HG03571 (cell line): ENCODE measurements around the gene SPEF2.
"Not testable (repeated sequence)": the region's sequence is repeated elsewhere in the genome, so short reads cannot be mapped to it uniquely, and the experiment has no call there.

Experiments
- ATAC-seq: cut with Tn5 transposase; IDR thresholded peaks from one replicate; pipeline ENCODE4 v1.9.1; 2021; ENCODE audit not compliant: unreplicated experiment

The SPEF2 gene

DNA sequence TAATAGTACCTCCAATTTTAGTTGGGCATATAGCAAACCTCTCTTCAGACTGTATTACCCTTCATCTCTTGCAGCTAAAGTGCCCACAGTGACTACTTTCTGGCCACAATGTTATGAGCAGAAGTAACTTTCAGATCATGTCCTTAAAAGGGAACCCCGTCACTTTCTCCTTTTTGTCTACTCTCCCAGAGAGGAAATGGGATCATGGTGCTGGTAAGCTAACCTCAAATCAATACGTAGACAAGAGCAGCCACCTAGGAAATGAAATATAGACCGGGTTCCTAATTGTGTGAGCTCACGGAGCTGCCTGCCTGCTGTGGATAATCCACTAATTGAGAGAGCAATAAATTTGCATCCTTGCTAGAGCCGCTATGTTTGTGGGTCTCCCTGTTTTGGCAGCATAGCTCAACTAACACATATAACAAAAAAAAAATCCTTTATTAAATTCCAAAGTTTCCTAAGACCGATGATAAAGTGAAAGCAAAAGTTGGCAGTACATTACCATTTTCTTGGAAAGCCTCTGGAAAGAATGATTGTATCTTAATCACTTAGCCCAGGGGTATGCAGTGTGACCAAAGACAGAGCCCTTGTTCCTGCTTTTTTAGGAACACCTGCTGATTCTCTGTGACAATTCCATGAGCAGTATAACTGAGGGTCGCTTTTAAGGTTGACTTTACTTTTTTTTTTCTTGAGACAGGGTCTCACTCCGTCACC is 233.5 kb downstream of the SPEF2 start:
- ATAC-seq = no peak

DNA sequence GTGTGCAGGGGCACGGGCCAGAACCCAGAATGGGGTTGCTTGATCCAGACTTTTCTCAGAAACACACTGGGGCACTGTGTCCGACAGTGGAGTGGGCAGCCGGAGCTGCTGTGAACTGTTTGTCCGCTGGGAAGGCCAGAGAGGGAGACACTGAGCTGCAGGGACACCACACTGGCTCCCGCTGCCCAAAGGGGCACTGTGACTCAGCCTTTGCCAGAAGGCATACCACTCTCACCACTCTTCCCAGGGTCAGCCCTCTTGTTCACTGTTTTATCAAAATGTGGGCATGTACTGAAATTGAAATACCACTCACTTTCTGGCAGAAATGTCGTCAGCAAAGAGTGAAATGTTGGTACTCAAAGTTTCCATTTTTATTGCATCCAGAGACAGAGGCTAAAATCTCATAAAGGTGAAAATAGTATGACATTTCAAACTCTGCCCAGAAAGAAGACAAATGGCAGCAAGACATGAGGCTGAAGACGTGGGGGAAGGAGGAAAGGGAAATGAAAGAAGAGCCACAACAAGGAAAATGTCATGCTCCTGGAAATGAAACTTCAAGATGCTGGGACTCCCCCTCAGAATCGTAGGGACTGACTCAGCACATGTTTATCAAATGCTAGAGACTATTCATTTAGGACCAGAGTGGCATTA is 234.5 kb downstream of the SPEF2 start:
- ATAC-seq = no peak

GRCh38 chr5:35852773-35853172 is 235.1 kb downstream of the SPEF2 start:
- ATAC-seq = no peak

DNA sequence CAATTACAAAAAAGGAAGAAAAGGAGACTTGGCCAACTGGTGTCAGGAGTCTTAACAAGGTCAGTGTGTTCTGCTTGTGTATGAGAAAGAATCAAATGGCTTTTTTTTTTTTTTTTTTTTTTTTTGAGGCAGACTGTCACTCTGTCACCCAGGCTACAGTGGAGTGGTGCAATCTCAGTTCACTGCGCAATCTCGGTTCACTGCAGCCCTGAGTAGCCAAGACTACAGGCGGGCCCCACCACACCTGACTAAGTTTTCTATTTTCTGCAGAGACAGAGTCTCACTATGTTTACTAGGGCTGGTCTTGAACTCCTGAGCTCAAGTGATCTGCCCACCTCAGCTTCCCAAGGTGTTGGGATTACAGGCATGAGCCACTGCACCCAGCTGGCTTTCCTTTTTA is 236.0 kb downstream of the SPEF2 start:
- no peak for ATAC-seq

GRCh38 chr5:35854248-35854647 is 236.6 kb downstream of the SPEF2 start:
- ATAC-seq = no peak

DNA sequence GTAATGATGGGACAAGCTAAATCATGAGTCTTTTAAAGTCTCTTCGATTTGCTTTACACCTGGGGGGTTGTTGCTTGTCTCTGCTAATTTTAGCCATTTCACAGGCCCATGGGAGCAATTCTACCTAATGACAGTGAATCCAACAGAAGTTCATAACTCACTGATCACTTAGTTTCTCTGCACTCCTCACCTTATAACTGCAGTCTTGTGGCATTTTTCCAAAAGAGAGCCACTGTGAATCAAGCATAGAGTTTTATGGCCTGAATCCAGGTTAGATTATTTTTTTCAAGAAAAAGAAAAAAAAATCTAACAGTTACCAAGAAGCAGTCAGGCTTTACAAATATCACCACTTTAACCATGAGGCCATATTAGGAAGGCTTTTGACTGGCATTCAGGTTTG is 237.5 kb downstream of the SPEF2 start:
- no peak for ATAC-seq

DNA sequence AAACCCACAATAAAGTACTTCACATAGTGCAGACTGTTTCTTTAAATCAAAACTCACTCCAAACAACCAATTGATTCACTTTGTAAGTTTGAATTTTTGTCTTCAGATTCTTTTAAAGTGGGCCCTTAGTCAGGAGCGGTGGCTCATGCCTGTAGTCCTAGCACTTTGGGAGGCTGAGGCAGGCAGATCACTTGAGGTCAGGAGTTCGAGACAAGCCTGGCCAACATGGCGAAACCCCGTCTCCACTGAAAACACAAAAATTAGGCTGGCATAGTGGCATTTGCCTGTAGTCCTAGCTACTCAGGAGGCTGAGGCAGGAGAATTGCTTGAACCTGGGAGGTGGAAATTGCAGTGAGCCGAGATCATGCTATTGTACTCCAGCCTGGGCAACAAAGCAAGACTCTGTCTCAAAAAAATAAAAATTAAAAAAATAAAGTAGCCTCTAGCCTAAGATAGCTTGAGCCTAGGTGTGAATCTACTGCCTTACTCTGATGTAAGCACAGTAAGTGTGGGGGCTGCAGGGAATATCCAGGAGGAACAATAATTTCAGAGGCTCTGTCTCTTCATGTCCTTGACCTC is 238.6 kb downstream of the SPEF2 start:
- ATAC-seq = not testable (repeated sequence)

GRCh38 chr5:35856765-35857351 is 239.2 kb downstream of the SPEF2 start, which contains the start of gene IL7R:
TSS of gene IL7R (plus strand) at chr5:35856891. CDS start at chr5:35856978, 87 bp downstream.
- ATAC-seq = no peak

- no peak for ATAC-seq
These were observed 240.0 kb downstream of the SPEF2 start for GRCh38 chr5:35857606-35858205.

GRCh38 chr5:35859101-35859661 is 241.5 kb downstream of the SPEF2 start:
- ATAC-seq = no peak

GRCh38 chr5:35860686-35861085 is 243.0 kb downstream of the SPEF2 start:
- ATAC-seq = no peak

DNA sequence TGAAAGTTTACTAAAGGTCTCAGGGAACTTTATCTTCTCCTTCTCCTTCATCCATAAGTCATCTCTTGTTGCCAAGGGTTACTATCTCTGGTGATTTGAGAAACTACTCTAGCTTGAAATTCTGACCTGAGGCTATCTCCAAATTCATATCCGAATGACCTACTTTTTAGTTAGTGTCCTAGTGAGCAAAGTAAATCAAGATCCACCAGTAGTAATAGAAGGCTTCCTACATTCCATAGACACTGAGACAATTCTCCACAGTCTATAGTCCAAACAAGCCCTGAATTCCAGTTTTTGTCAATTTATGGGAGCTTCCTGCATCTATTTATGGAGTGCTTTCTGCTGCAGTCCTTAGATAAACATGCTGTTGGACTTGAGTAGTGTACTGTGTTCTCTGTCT is 244.1 kb downstream of the SPEF2 start:
- ATAC-seq = no peak

DNA sequence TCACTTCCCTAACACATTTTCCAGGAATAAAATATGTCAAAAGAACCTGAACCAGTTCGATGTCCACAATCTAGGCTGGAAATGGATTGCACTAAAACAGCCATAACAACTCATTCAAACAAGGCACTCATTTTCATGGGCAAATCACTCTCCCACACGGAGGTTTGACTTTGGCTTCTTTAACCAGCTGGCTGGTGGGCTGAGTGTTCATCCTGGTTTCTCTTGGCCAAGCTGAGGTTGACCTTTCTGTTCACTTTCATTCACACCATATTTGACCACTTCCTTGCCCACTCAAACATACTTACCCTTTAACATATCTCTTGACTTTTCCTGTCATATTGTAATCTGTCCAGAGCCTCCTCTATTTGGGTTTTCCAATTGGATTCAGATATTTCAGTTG is 244.5 kb downstream of the SPEF2 start:
- no peak for ATAC-seq

- no peak for ATAC-seq
These were observed 245.5 kb downstream of the SPEF2 start for GRCh38 chr5:35863159-35863558.
